NCI-H2107 treated with DMSO at 0.1 percent for 48 hours (cell line): ENCODE results near the gene CXCL3.

Experiments used
- DNase-seq: peaks from one replicate; lab custom pipeline; 2025; ENCODE audit not compliant: unreplicated experiment; lab: John Stamatoyannopoulos, UW

The CXCL3 gene

GRCh38 chr4:74016068-74016467 lies 22.4 kb downstream of the CXCL3 start:
- no peak for DNase-seq

GRCh38 chr4:74015126-74015780 lies 23.2 kb downstream of the CXCL3 start:
- no peak for DNase-seq

- DNase-seq, result no peak
Observed at GRCh38 chr4:74014332-74014731, 24.2 kb downstream of the CXCL3 start.

- DNase-seq, result no peak
Observed at GRCh38 chr4:74013264-74013663, 25.2 kb downstream of the CXCL3 start.

- no peak for DNase-seq
Observed at GRCh38 chr4:74012130-74012529, 26.4 kb downstream of the CXCL3 start.

GRCh38 chr4:74009307-74009706 lies 29.2 kb downstream of the CXCL3 start:
- no peak for DNase-seq

GRCh38 chr4:74006009-74006476 lies 32.4 kb downstream of the CXCL3 start:
- no peak for DNase-seq

GRCh38 chr4:74005528-74005927 lies 33.0 kb downstream of the CXCL3 start:
- no peak for DNase-seq

- DNase-seq, result no peak
Observed at GRCh38 chr4:74004668-74005067, 33.8 kb downstream of the CXCL3 start.

- no peak for DNase-seq
Observed at GRCh38 chr4:74000301-74000700, 38.2 kb downstream of the CXCL3 start.

GRCh38 chr4:73998040-73999011 lies 40.2 kb downstream of the CXCL3 start, which contains the start of gene CXCL5:
Gene CXCL5, minus strand, starts transcription at chr4:73998677. Its CDS starts 96 bp downstream, at chr4:73998581.
- no peak for DNase-seq

GRCh38 chr4:73992050-73992449 lies 46.4 kb downstream of the CXCL3 start:
- DNase-seq, result no peak

GRCh38 chr4:73991742-73992000 lies 46.8 kb downstream of the CXCL3 start:
- no peak for DNase-seq

GRCh38 chr4:73990988-73991741 lies 47.3 kb downstream of the CXCL3 start:
- DNase-seq, result no peak

GRCh38 chr4:73989928-73990327 lies 48.6 kb downstream of the CXCL3 start:
- no peak for DNase-seq

- no peak for DNase-seq
Observed at GRCh38 chr4:73989031-73989430, 49.5 kb downstream of the CXCL3 start.

- no peak for DNase-seq
Observed at GRCh38 chr4:73988061-73988460, 50.4 kb downstream of the CXCL3 start, which contains the start of gene PPBP. Gene PPBP, minus strand, starts transcription at chr4:73988190. Its CDS starts 87 bp downstream, at chr4:73988103.
